CD14-positive monocyte (primary cell): ENCODE data around the gene EFHC2. TPM values are rescaled to one million over a fixed set of nuclear protein-coding genes. Genes with fewer than 3 reads are reported as not detected.
A peak's percentile ranks its signal among the peaks of the same experiment; 100 is the strongest.

ENCODE experiments used
- DNase-seq, 3 donors: peaks; one replicate each; pipeline ENCODE4 v3.0.0-alpha.2; 2011 to 2022
- H2AFZ ChIP-seq: 2 replicates; pipeline ENCODE4 v1.6.0; 2012; ENCODE audit warnings: mild to moderate bottlenecking, low read depth, low read length, inconsistent platforms; ENCODE audit not compliant: insufficient read depth, poor library complexity, severe bottlenecking
- H3K27ac ChIP-seq, 2 donors: 1 replicate in 1 of 2; 2 replicates in 1 of 2; pipeline ENCODE4 v1.5.1; 2012 to 2013; ENCODE audit warnings: low read length in 2 of 2, control low read depth in 1 of 2, inconsistent platforms in 1 of 2, low read depth in 1 of 2, mild to moderate bottlenecking in 1 of 2
- H3K27me3 ChIP-seq, 2 donors: one replicate each; pipeline versions ENCODE4 v1.6.0 to v1.6.1; 2011 to 2013; ENCODE audit warnings: low read length in 2 of 2; ENCODE audit not compliant: control insufficient read depth in 2 of 2, insufficient read depth in 2 of 2
- H3K36me3 ChIP-seq, 2 donors: replicated peaks in 1 of 2; 1 replicate in 1 of 2; 2 replicates in 1 of 2; pipeline versions ENCODE4 v1.5.1 to v1.6.1; 2012 to 2013; ENCODE audit warnings: low read length in 2 of 2, control low read depth in 1 of 2, inconsistent platforms in 1 of 2, mild to moderate bottlenecking in 1 of 2; ENCODE audit not compliant: insufficient read depth in 2 of 2, control insufficient read depth in 1 of 2
- H3K4me1 ChIP-seq, 2 donors: 1 replicate in 1 of 2; 2 replicates in 1 of 2; pipeline versions ENCODE4 v1.5.1 to v1.6.1; 2012 to 2013; ENCODE audit warnings: low read length in 2 of 2, control low read depth in 1 of 2, inconsistent platforms in 1 of 2, mild to moderate bottlenecking in 1 of 2, moderate library complexity in 1 of 2; ENCODE audit not compliant: insufficient read depth in 2 of 2, control insufficient read depth in 1 of 2
- H3K4me2 ChIP-seq: replicated peaks from 2 replicates; pipeline ENCODE3; 2012; ENCODE audit warnings: low read length, moderate library complexity, mild to moderate bottlenecking; ENCODE audit not compliant: poor library complexity, severe bottlenecking; ENCODE audit errors: extremely low read depth
- H3K4me3 ChIP-seq, 3 experiments: fragments of 200-600 bp in 1 of 3; sonication (generic) in 1 of 3; replicated peaks in 1 of 3; 1 replicate in 2 of 3; 2 replicates in 1 of 3; pipeline ENCODE4 v1.5.1; 2011 to 2013; ENCODE audit warnings: low read length in 3 of 3, mild to moderate bottlenecking in 3 of 3, control low read depth in 2 of 3, low read depth in 2 of 3, inconsistent platforms in 1 of 3, moderate library complexity in 1 of 3
- H3K79me2 ChIP-seq: 2 replicates; pipeline ENCODE4 v1.6.0; 2012; ENCODE audit warnings: mild to moderate bottlenecking, control low read depth, inconsistent platforms, low read length, moderate library complexity; ENCODE audit not compliant: insufficient read depth
- H3K9ac ChIP-seq: 2 replicates; pipeline ENCODE4 v1.6.0; 2017; ENCODE audit warnings: low read length, mild to moderate bottlenecking; ENCODE audit not compliant: insufficient read depth, poor library complexity, severe bottlenecking
- H3K9me3 ChIP-seq, 2 donors: replicated peaks in 1 of 2; 1 replicate in 1 of 2; 2 replicates in 1 of 2; pipeline versions ENCODE4 v1.5.1 to v1.6.1; 2012 to 2013; ENCODE audit warnings: low read length in 2 of 2, control low read depth in 1 of 2; ENCODE audit not compliant: control insufficient read depth in 1 of 2, insufficient read depth in 1 of 2
- H4K20me1 ChIP-seq: 2 replicates; pipeline ENCODE4 v1.6.0; 2012; ENCODE audit warnings: mild to moderate bottlenecking, low read length, control low read depth, moderate library complexity; ENCODE audit not compliant: insufficient read depth
- H3K27ac Mint-ChIP-seq, 7 donors: one replicate each; pipeline ENCODE4 v1.8.0; 2020; ENCODE audit warnings: mild to moderate bottlenecking in 7 of 7, mixed read lengths in 7 of 7, moderate library complexity in 6 of 7, inconsistent platforms in 2 of 7
- H3K27me3 Mint-ChIP-seq, 3 donors: one replicate each; pipeline ENCODE4 v1.8.0; 2021 to 2022; ENCODE audit warnings: low read depth in 3 of 3, mild to moderate bottlenecking in 3 of 3, mixed read lengths in 3 of 3, moderate library complexity in 3 of 3, inconsistent platforms in 1 of 3
- H3K36me3 Mint-ChIP-seq, 2 donors: one replicate each; pipeline ENCODE4 v1.8.0; 2020; ENCODE audit warnings: mixed read lengths in 2 of 2, inconsistent platforms in 1 of 2, mild to moderate bottlenecking in 1 of 2
- H3K4me1 Mint-ChIP-seq: one replicate; pipeline ENCODE4 v1.8.0; 2020; ENCODE audit warnings: mild to moderate bottlenecking, mixed read lengths
- H3K4me3 Mint-ChIP-seq, 2 donors: one replicate each; pipeline ENCODE4 v1.8.0; 2020; ENCODE audit warnings: mild to moderate bottlenecking in 2 of 2, mixed read lengths in 2 of 2, moderate library complexity in 1 of 2
- H3K9me3 Mint-ChIP-seq, 7 donors: one replicate each; pipeline ENCODE4 v1.8.0; 2020 to 2022; ENCODE audit warnings: mixed read lengths in 7 of 7, mild to moderate bottlenecking in 6 of 7, moderate library complexity in 6 of 7, inconsistent platforms in 2 of 7
- WGBS: methylation state at CpG from one replicate; pipeline ENCODE4 v1.1.5; 2013; ENCODE audit warnings: missing lambda C conversion rate; ENCODE audit not compliant: insufficient coverage; 5-methylcytosine and 5-hydroxymethylcytosine counted together
- intact Hi-C, 2 donors: fragments of 100-400 bp; cut with micrococcal nuclease; formaldehyde crosslinking; loops; one replicate each; pipeline versions ENCODE4 v1.15.0 to v1.15.1; 2023
- polyA plus RNA-seq, 3 donors: library from polyadenylated mRNA; depleted of rRNA in 1 of 3; unstranded in 2 of 3; stranded (reverse) in 1 of 3; fragments of 300-500 nt in 2 of 3; fragments of >200 nt in 1 of 3; fragmentation: Illumina TruSeq in 2 of 3; gene quantifications; 1 replicate in 2 of 3; 2 replicates in 1 of 3; pipeline ENCODE4 v1.2.3, GENCODE V29; 2012 to 2021
- TF ChIP-seq, protein P1 (sequence below): fragments of 200-600 bp; IDR thresholded peaks from one replicate; pipeline ENCODE4 v1.8.0; 2022; ENCODE audit warnings: antibody characterized with exemption, mild to moderate bottlenecking

EFHC2 gene
- polyA plus RNA-seq, 3 donors: 0.05 to 0.22 TPM; not detected in 1

DNA sequence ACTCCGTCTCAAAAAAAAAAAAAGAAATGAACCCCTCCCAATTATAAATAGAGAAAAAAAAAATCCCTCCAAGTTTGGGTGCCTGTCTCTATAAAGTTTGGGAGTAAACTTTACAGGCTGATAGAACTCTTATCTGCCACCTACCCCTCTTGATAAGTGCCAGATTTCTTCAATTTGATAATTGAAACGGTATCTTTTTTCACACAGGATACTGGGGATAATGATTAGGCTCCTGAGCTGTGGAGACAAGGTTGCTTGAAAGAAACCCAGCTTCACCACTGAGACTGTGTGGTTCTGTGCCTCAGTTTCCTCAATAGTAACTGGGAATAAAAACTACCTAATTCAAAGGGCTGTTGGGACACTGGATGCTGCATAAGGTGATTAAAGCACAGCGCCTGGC lies 606 bp downstream of the EFHC2 start:
- Histone ChIP-seq H3K9ac (peak overlapping the region; percentile 57), H2AFZ (peak overlapping the region; percentile 62), H3K79me2 (no peaks in the 10 kb centered on the region), H3K27me3 (peaks cover 0 to 18% of the 10 kb centered on the region in 2 donors), H3K9me3 (no peaks in the 10 kb centered on the region), H3K36me3 (no peaks in the 10 kb centered on the region), H3K4me2 (peak overlapping the region; percentile 72), H3K4me1 (peaks cover 13 to 14% of the 10 kb centered on the region in 2 donors), H3K27ac (no peak overlapping the region), H4K20me1 (no peaks in the 10 kb centered on the region), H3K4me3 (peak overlapping the region in 2 of 3 experiments; percentile 41 to 69)
- Mint-ChIP-seq H3K4me3 (peak overlapping the region; percentile 85 to 92), H3K9me3 (no peaks in the 10 kb centered on the region), H3K27me3 (peaks cover 0 to 51% (median 2%) of the 10 kb centered on the region in 3 donors), H3K36me3 (no peaks in the 10 kb centered on the region), H3K27ac (peak overlapping the region in 6 of 7 donors; percentile 32 to 91 (median 78)), H3K4me1 (peaks cover 22% of the 10 kb centered on the region)
- TF ChIP-seq, protein P1, sequence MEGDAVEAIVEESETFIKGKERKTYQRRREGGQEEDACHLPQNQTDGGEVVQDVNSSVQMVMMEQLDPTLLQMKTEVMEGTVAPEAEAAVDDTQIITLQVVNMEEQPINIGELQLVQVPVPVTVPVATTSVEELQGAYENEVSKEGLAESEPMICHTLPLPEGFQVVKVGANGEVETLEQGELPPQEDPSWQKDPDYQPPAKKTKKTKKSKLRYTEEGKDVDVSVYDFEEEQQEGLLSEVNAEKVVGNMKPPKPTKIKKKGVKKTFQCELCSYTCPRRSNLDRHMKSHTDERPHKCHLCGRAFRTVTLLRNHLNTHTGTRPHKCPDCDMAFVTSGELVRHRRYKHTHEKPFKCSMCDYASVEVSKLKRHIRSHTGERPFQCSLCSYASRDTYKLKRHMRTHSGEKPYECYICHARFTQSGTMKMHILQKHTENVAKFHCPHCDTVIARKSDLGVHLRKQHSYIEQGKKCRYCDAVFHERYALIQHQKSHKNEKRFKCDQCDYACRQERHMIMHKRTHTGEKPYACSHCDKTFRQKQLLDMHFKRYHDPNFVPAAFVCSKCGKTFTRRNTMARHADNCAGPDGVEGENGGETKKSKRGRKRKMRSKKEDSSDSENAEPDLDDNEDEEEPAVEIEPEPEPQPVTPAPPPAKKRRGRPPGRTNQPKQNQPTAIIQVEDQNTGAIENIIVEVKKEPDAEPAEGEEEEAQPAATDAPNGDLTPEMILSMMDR: no peak
- no CpG with 5 or more reads among the region's 3 CpGs for WGBS
- no peak for DNase-seq
- intact Hi-C loops: no loop called here

DNA sequence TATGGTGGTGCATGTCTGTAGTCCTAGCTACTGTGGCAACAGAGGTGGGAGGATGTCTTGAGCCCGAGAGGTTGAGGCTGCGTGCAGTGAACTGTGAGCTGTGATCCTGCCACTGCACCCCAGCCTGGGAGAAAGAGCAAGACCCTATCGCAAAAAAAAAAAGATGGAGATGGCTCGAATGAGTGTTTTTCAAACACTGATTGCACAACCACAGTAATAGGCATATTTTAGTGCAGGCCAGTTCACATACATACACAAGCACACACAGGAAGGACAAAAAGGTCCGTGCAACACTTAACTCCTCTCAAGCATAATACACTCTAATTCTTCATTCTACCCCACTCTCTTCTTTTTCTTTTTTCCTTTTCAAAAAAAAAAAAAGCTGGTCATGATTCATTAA lies 5.1 kb downstream of the EFHC2 start:
- no peak for DNase-seq
- H3K36me3 ChIP-seq: no peaks in the 10 kb centered on the region
- no peak overlapping the region for H3K9ac ChIP-seq
- peaks cover 0 to 28% (median 2%) of the 10 kb centered on the region in 3 donors for H3K27me3 Mint-ChIP-seq
- H3K27ac ChIP-seq: no peak overlapping the region
- TF ChIP-seq, protein P1: no peak
- WGBS: no CpG with 5 or more reads among the region's 5 CpGs
- no peaks in the 10 kb centered on the region for H4K20me1 ChIP-seq
- no peaks in the 10 kb centered on the region for H3K79me2 ChIP-seq
- H3K9me3 Mint-ChIP-seq: no peaks in the 10 kb centered on the region
- H3K9me3 ChIP-seq: no peaks in the 10 kb centered on the region
- no peak overlapping the region for H2AFZ ChIP-seq
- peaks cover 8% of the 10 kb centered on the region for H3K4me1 Mint-ChIP-seq
- H3K4me2 ChIP-seq: no peak overlapping the region
- H3K4me1 ChIP-seq: peaks cover 6 to 7% of the 10 kb centered on the region in 2 donors
- H3K4me3 Mint-ChIP-seq: no peak overlapping the region
- H3K4me3 ChIP-seq: no peak overlapping the region
- peaks cover 0 to 9% of the 10 kb centered on the region in 2 donors for H3K27me3 ChIP-seq
- no peak overlapping the region for H3K27ac Mint-ChIP-seq
- intact Hi-C loops: no loop called here
- H3K36me3 Mint-ChIP-seq: no peaks in the 10 kb centered on the region
